HCT116 (cell line): ENCODE data around the gene HIGD2A. TPM values are rescaled to one million over a fixed set of nuclear protein-coding genes. Genes with fewer than 3 reads are reported as not detected.

Experiments used
- ATAC-seq: fragments of 200-7000 bp; cut with Tn5 transposase; 2 replicates; pipeline ENCODE4 v1.9.1; 2020; ENCODE audit warnings: mild to moderate bottlenecking, moderate library complexity
- BruUV-seq: library from RNA; stranded (reverse); fragments of 400-500 nt; replicated peaks from 2 replicates; lab custom pipeline; 2021; lab: Mats Ljungman, UMichigan
- CTCF ChIA-PET: fragments of 300-600 bp; sonication (Branson Sonifier 250); formaldehyde crosslinking; loops from one replicate; lab custom pipeline; 2021; ENCODE audit warnings: antibody characterized with exemption; lab: Charles Lee
- POLR2A ChIA-PET: fragments of 300-600, 350-600 bp; sonication (Branson Sonifier 250); formaldehyde crosslinking; loops from one replicate; lab custom pipeline; 2021; ENCODE audit warnings: antibody characterized with exemption; lab: Charles Lee
- RAD21 ChIA-PET, 2 experiments: fragments of 300-600 bp; sonication (Branson Sonifier 250); formaldehyde crosslinking; loops; one replicate each; lab custom pipeline; 2023; ENCODE audit warnings: low total read pairs in 2 of 2; ENCODE audit not compliant: uncharacterized antibody in 2 of 2, unreplicated experiment in 2 of 2, low non-redundant PET in 1 of 2; lab: Charles Lee
- DNase-seq: peaks from one replicate; pipeline ENCODE4 v3.0.0-alpha.2; 2010; ENCODE audit warnings: low read depth, low spot score
- H2AFZ ChIP-seq: fragments of 200-600 bp; shearing (Covaris generic), sonication (generic); 2 replicates; pipeline ENCODE4 v1.6.1; 2017; ENCODE audit warnings: low read depth, mixed run types, mixed read lengths, antibody characterized with exemption, low read length; ENCODE audit not compliant: poor library complexity, severe bottlenecking
- H3K27ac ChIP-seq: 2 replicates; pipeline ENCODE4 v1.5.1; 2012; ENCODE audit warnings: low read depth, low read length
- H3K27me3 ChIP-seq: fragments of 200-600 bp; sonication (generic); 2 replicates; pipeline ENCODE4 v1.6.1; 2016; ENCODE audit warnings: mixed run types, low read length, mixed read lengths; ENCODE audit not compliant: insufficient read depth
- H3K36me3 ChIP-seq, 2 experiments: fragments of 200-500 bp in 1 of 2; fragments of 200-600 bp in 1 of 2; sonication (Bioruptor generic) in 1 of 2; sonication (generic) in 1 of 2; 2 replicates each; pipeline versions ENCODE4 v1.5.1 to v1.6.1; 2014 to 2016; ENCODE audit warnings: low read length in 2 of 2, inconsistent platforms in 1 of 2, mixed read lengths in 1 of 2, mixed run types in 1 of 2; ENCODE audit not compliant: insufficient read depth in 2 of 2, control insufficient read depth in 1 of 2
- H3K4me1 ChIP-seq, 2 experiments: fragments of 200-600 bp in 1 of 2; sonication (generic) in 1 of 2; 2 replicates each; pipeline versions ENCODE4 v1.5.1 to v1.6.1; 2012 to 2017; ENCODE audit warnings: low read length in 2 of 2, inconsistent platforms in 1 of 2, mild to moderate bottlenecking in 1 of 2, mixed read lengths in 1 of 2, mixed run types in 1 of 2, moderate library complexity in 1 of 2; ENCODE audit not compliant: insufficient read depth in 2 of 2, control insufficient read depth in 1 of 2
- H3K4me2 ChIP-seq: fragments of 200-600 bp; sonication (generic); 2 replicates; pipeline ENCODE4 v1.6.1; 2017; ENCODE audit warnings: mixed run types, low read length, mixed read lengths
- H3K4me3 ChIP-seq, 2 experiments: fragments of 200-600 bp in 1 of 2; sonication (generic) in 1 of 2; replicated peaks in 1 of 2; 2 replicates each; pipeline ENCODE4 v1.5.1; 2011 to 2016; ENCODE audit warnings: low read length in 2 of 2, control low read depth in 1 of 2, low read depth in 1 of 2, mild to moderate bottlenecking in 1 of 2, mixed read lengths in 1 of 2, mixed run types in 1 of 2
- H3K79me2 ChIP-seq: fragments of 200-600 bp; sonication (generic); 2 replicates; pipeline ENCODE4 v1.6.1; 2017; ENCODE audit warnings: mild to moderate bottlenecking, mixed run types, low read length, moderate library complexity, mixed read lengths; ENCODE audit not compliant: insufficient read depth
- H3K9ac ChIP-seq: fragments of 200-600 bp; sonication (generic); 2 replicates; pipeline ENCODE4 v1.6.1; 2016; ENCODE audit warnings: low read length, mixed read lengths
- H3K9me2 ChIP-seq: fragments of 200-600 bp; sonication (generic), shearing (Covaris generic); 2 replicates; pipeline ENCODE4 v1.6.1; 2017; ENCODE audit warnings: mixed run types, mild to moderate bottlenecking, moderate library complexity; ENCODE audit not compliant: insufficient read depth
- H3K9me3 ChIP-seq, 2 experiments: fragments of 200-500 bp in 1 of 2; fragments of 200-600 bp in 1 of 2; sonication (Bioruptor generic) in 1 of 2; sonication (generic) in 1 of 2; 2 replicates each; pipeline ENCODE4 v1.6.1; 2014 to 2017; ENCODE audit warnings: low read length in 2 of 2, mixed read lengths in 2 of 2, inconsistent platforms in 1 of 2, low read depth in 1 of 2, mild to moderate bottlenecking in 1 of 2, mixed run types in 1 of 2, moderate library complexity in 1 of 2; ENCODE audit not compliant: control insufficient read depth in 1 of 2, insufficient read depth in 1 of 2
- H4K20me1 ChIP-seq: fragments of 200-600 bp; sonication (generic), shearing (Covaris generic); 2 replicates; pipeline ENCODE4 v1.6.1; 2017; ENCODE audit warnings: mixed run types, mild to moderate bottlenecking, moderate library complexity; ENCODE audit not compliant: insufficient read depth
- ATF3 ChIP-seq: IDR thresholded peaks from 2 replicates; pipeline ENCODE4 v1.6.1; 2012
- CBX3 ChIP-seq: IDR thresholded peaks from 2 replicates; pipeline ENCODE4 v1.6.1; 2012; ENCODE audit warnings: low read depth
- CEBPB ChIP-seq: IDR thresholded peaks from 2 replicates; pipeline ENCODE4 v1.6.1; 2012; ENCODE audit warnings: low read depth
- CTCF ChIP-seq, 3 experiments: fragments of 200-600 bp in 1 of 3; sonication (generic) in 1 of 3; IDR thresholded peaks in 2 of 3; conservative IDR thresholded peaks in 1 of 3; 2 replicates each; pipeline ENCODE4 v1.5.1; 2012 to 2017; ENCODE audit warnings: low read depth in 2 of 3, low read length in 2 of 3, antibody characterized with exemption in 1 of 3, borderline replicate concordance in 1 of 3, control low read depth in 1 of 3, mild to moderate bottlenecking in 1 of 3, mixed read lengths in 1 of 3, mixed run types in 1 of 3, moderate library complexity in 1 of 3; ENCODE audit not compliant: insufficient read depth in 1 of 3
- EGR1 ChIP-seq: IDR thresholded peaks from 2 replicates; pipeline ENCODE4 v1.6.1; 2012; ENCODE audit warnings: low read depth
- EZH2 ChIP-seq: fragments of 200-600 bp; sonication (generic); IDR thresholded peaks from 2 replicates; pipeline ENCODE4 v1.6.1; 2017; ENCODE audit warnings: antibody characterized with exemption, mixed run types
- FOSL1 ChIP-seq: IDR thresholded peaks from 2 replicates; pipeline ENCODE4 v1.6.1; 2012; ENCODE audit warnings: low read depth
- JUND ChIP-seq: IDR thresholded peaks from 2 replicates; pipeline ENCODE4 v1.6.1; 2012
- POLR2A ChIP-seq: IDR thresholded peaks from 2 replicates; pipeline ENCODE4 v1.7.0; 2011; ENCODE audit warnings: borderline replicate concordance; ENCODE audit not compliant: insufficient read depth, insufficient read length; ENCODE audit errors: extremely low read depth
- POLR2AphosphoS5 ChIP-seq: IDR thresholded peaks from 2 replicates; pipeline ENCODE4 v1.6.1; 2011; ENCODE audit warnings: mild to moderate bottlenecking, low read depth, low read length, moderate library complexity
- RAD21 ChIP-seq: IDR thresholded peaks from 2 replicates; pipeline ENCODE4 v1.6.1; 2012; ENCODE audit warnings: low read depth, mild to moderate bottlenecking
- TCF7L2 ChIP-seq: IDR thresholded peaks from 2 replicates; pipeline ENCODE4 v1.7.0; 2011; ENCODE audit warnings: borderline replicate concordance, inconsistent platforms; ENCODE audit not compliant: insufficient read depth, insufficient read length; ENCODE audit errors: extremely low read depth
- ZBTB33 ChIP-seq: IDR thresholded peaks from 2 replicates; pipeline ENCODE4 v1.6.1; 2011; ENCODE audit warnings: mild to moderate bottlenecking, low read length, moderate library complexity; ENCODE audit not compliant: insufficient replicate concordance; ENCODE audit errors: extremely low read depth
- ZFX ChIP-seq: fragments of 450-650 bp; IDR thresholded peaks from 2 replicates; pipeline ENCODE4 v1.6.1; 2017
- intact Hi-C: fragments of 100-400 bp; cut with micrococcal nuclease; formaldehyde crosslinking; loops from 2 replicates; pipeline ENCODE4 v1.10.0; 2022
- total RNA-seq: library from RNA; stranded (reverse); gene quantifications from one replicate; pipeline ENCODE4 v1.2.1, GENCODE V29; 2021; ENCODE audit not compliant: unreplicated experiment

Gene HIGD2A
- total RNA-seq, 1 experiment from 2014 or later: 130 TPM

- Histone ChIP-seq H3K9ac (no peak overlapping the region), H3K9me3 (no peaks in the 10 kb centered on the region), H3K4me3 (no peak overlapping the region), H3K27ac (no peak overlapping the region), H3K4me1 (peaks cover 5 to 15% of the 10 kb centered on the region in 2 experiments; a peak in 3 of 4 replicates), H3K9me2 (no peaks in the 10 kb centered on the region), H3K79me2 (peaks cover 34% of the 10 kb centered on the region), H3K4me2 (no peak overlapping the region), H4K20me1 (no peaks in the 10 kb centered on the region), H3K27me3 (no peaks in the 10 kb centered on the region), H3K36me3 (peaks cover 2 to 16% of the 10 kb centered on the region in 2 experiments; a peak in 2 of 4 replicates), H2AFZ (no peak overlapping the region)
- DNase-seq (no peak), ATAC-seq (no peak)
- ChIA-PET POLR2A (no interaction called here), CTCF (no interaction called here), RAD21 (no interaction called here)
- no peak for TF ChIP-seq ZBTB33
- no peak for TF ChIP-seq POLR2A
- no peak for TF ChIP-seq EGR1
- no peak for TF ChIP-seq CEBPB
- no peak for TF ChIP-seq JUND
- intact Hi-C loops: no loop called here
- no TSS peak for BruUV-seq
Observed at GRCh38 chr5:176391999-176392398, 3.4 kb downstream of the HIGD2A start.

- Histone ChIP-seq H3K9me2 (no peaks in the 10 kb centered on the region), H3K9ac (no peak overlapping the region), H2AFZ (no peak overlapping the region), H3K9me3 (no peaks in the 10 kb centered on the region), H3K79me2 (peaks cover 28% of the 10 kb centered on the region), H4K20me1 (no peaks in the 10 kb centered on the region), H3K36me3 (peaks cover 2 to 11% of the 10 kb centered on the region in 2 experiments; a peak in 2 of 4 replicates), H3K27ac (no peak overlapping the region), H3K4me3 (no peak overlapping the region), H3K4me1 (peaks cover 2 to 10% of the 10 kb centered on the region in 2 experiments; a peak in 2 of 4 replicates), H3K4me2 (no peak overlapping the region), H3K27me3 (no peaks in the 10 kb centered on the region)
- ChIA-PET RAD21 (no interaction called here), CTCF (no interaction called here), POLR2A (no interaction called here)
- no TSS peak for BruUV-seq
- intact Hi-C loops: no loop called here
- no peak for ATAC-seq
- DNase-seq: no peak
- TF ChIP-seq RAD21 (no peak), CEBPB (no peak), ATF3 (no peak), CTCF (IDR thresholded peaks at IDR 0.05 in 2 of 3, conservative IDR thresholded peaks at IDR 0.05 in 1 of 3; ENCODE audit: borderline replicate concordance in 1 of 3, insufficient read depth in 1 of 3, low read depth in 2 of 3, low read length in 2 of 3) (no peak), TCF7L2 (no peak), ZFX (no peak), FOSL1 (no peak), JUND (no peak), EZH2 (no peak), CBX3 (no peak), POLR2AphosphoS5 (no peak)
Observed at GRCh38 chr5:176392526-176392925, 4.0 kb downstream of the HIGD2A start.
